Smooth muscle cell of the coronary artery (primary cell): Measurements from ENCODE around the gene ZMYND11. TPM values are rescaled to one million over a fixed set of nuclear protein-coding genes. Genes with fewer than 3 reads are reported as not detected.

ENCODE experiments used
- total RNA-seq: library from RNA; depleted of rRNA; stranded (reverse); fragments of >200 nt; gene quantifications from 2 replicates; pipeline ENCODE4 v1.2.3, GENCODE V29; 2014; ENCODE audit warnings: low replicate concordance

ZMYND11 gene
- total RNA-seq: 46.4 and 62.7 TPM in 2 replicates

GRCh38 chr10:135132-135600 lies at the start of gene ZMYND11:
TSS of gene ZMYND11 (plus strand) at chr10:135455. CDS start at chr10:180013, 44,558 bp downstream.

Other genes starting within 250 kb of the ZMYND11 start
- not detected in 2 replicates for gene TUBB8, start 86.2 kb upstream of the ZMYND11 start, total RNA-seq